ENCODE results near the gene ARMC7. TPM values are rescaled to one million over a fixed set of nuclear protein-coding genes. Genes with fewer than 3 reads are reported as not detected.

Gene ARMC7
- total and polyA plus RNA-seq, 2 of the 13 experiments (the other 11 are each of a cell fraction or from before 2014, with no cell fraction given): 3.9 to 4.2 TPM

GRCh38 chr17:75096082-75096625 is 13.6 kb upstream of the ARMC7 start (continued):
- TF ChIP-seq NFE2 (CRISPR knock-in tag; IDR thresholded peaks at IDR 0.05): peak; percentile 78
- TF ChIP-seq HDAC2 (CRISPR knock-in tag; IDR thresholded peaks at IDR 0.05): peak; percentile 72; the same call in 1 of the 2 replicates
- TF ChIP-seq ZNF33B (CRISPR knock-in tag; IDR thresholded peaks at IDR 0.05): no peak
- no peak for TF ChIP-seq AKNA (CRISPR knock-in tag; IDR thresholded peaks at IDR 0.05; ENCODE audit: borderline replicate concordance)
- 0 out of 2 replicates have a peak, but pooled peaks have one; percentile 60 for TF ChIP-seq PRDM10 (CRISPR knock-in tag; IDR thresholded peaks at IDR 0.05; ENCODE audit: low read depth)
- TF ChIP-seq RFXAP (CRISPR knock-in tag; IDR thresholded peaks at IDR 0.05; ENCODE audit: borderline replicate concordance): no peak
- 0 out of 2 replicates have a peak, but pooled peaks have one; percentile 43 for TF ChIP-seq SPEN (CRISPR knock-in tag; IDR thresholded peaks at IDR 0.05; ENCODE audit: low read depth)
- no peak for TF ChIP-seq ZFYVE20 (CRISPR knock-in tag; IDR thresholded peaks at IDR 0.05; ENCODE audit: borderline replicate concordance, low read depth)
- TF ChIP-seq SATB2 (CRISPR knock-in tag; IDR thresholded peaks at IDR 0.05): no peak
- no peak for TF ChIP-seq E2F5 (CRISPR knock-in tag; conservative IDR thresholded peaks at IDR 0.05)
- TF ChIP-seq THAP7 (CRISPR knock-in tag; IDR thresholded peaks at IDR 0.05): no peak
- TF ChIP-seq KMT2A (CRISPR knock-in tag; IDR thresholded peaks at IDR 0.05): no peak
- TF ChIP-seq ZC3H4 (CRISPR knock-in tag; IDR thresholded peaks at IDR 0.05; ENCODE audit: borderline replicate concordance): no peak
- TF ChIP-seq ZNF225 (CRISPR knock-in tag; IDR thresholded peaks at IDR 0.05): no peak
- no peak for TF ChIP-seq SSRP1 (CRISPR knock-in tag; IDR thresholded peaks at IDR 0.05)
